Measurements from ENCODE around the gene GPC1.

GPC1 gene

GRCh38 chr2:240423788-240424191, 11.7 kb upstream of the GPC1 start:
- TF ChIP-seq, protein P1, sequence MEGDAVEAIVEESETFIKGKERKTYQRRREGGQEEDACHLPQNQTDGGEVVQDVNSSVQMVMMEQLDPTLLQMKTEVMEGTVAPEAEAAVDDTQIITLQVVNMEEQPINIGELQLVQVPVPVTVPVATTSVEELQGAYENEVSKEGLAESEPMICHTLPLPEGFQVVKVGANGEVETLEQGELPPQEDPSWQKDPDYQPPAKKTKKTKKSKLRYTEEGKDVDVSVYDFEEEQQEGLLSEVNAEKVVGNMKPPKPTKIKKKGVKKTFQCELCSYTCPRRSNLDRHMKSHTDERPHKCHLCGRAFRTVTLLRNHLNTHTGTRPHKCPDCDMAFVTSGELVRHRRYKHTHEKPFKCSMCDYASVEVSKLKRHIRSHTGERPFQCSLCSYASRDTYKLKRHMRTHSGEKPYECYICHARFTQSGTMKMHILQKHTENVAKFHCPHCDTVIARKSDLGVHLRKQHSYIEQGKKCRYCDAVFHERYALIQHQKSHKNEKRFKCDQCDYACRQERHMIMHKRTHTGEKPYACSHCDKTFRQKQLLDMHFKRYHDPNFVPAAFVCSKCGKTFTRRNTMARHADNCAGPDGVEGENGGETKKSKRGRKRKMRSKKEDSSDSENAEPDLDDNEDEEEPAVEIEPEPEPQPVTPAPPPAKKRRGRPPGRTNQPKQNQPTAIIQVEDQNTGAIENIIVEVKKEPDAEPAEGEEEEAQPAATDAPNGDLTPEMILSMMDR (conservative IDR thresholded peaks at IDR 0.05; ENCODE audit: low read depth, low read length), result no peak
- no peak overlapping the region for H3K4me3 ChIP-seq (ENCODE audit: low read length)
- DNase-seq (ENCODE audit: low read depth), result no peak

GRCh38 chr2:240424341-240425235, 10.9 kb upstream of the GPC1 start:
- no peak overlapping the region for H3K4me3 ChIP-seq (ENCODE audit: low read length)
- TF ChIP-seq, protein P1 (conservative IDR thresholded peaks at IDR 0.05; ENCODE audit: low read depth, low read length), result no peak
- no peak for DNase-seq (ENCODE audit: low read depth)

DNA sequence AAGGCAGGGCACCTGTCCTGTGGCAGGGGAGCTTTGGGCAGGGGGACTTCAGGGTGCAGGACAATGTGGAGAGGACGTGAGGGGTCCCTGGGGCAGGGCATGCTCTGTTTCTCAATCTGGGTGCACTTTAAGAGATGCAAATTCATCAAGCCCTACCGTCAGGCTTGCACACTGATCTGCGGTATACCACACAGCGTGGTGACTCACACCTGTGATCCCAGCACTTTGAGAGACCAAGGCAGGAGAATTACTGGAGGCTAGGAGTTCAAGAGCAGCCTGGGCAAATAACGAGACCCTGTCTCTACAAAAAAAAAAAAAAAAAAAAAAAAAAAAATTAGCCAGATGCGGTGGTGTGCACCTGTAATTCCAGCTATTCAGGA, 10.2 kb upstream of the GPC1 start:
- no peak for DNase-seq (ENCODE audit: low read depth)
- no peak overlapping the region for H3K4me3 ChIP-seq (ENCODE audit: low read length)
- TF ChIP-seq, protein P1 (conservative IDR thresholded peaks at IDR 0.05; ENCODE audit: low read depth, low read length), result no peak

DNA sequence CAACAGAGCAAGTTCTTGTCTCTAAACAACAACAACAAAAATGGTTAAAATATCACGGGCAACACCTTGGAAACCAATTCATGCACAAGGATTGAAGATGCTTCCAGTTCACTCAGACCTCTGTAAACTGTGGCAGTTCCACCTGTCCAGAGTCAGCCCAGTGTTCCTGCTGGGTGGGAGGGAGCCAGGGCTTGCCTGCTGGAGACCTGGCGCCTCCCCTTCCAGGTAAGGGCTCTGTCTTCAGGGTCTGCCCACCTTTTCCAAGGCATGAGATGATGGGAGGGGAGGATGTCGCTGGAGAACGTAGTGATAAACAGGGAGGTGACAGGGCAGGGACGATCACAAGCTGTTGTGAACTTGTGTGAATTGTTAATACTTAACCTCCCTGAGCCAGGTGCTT, 9.8 kb upstream of the GPC1 start:
- TF ChIP-seq, protein P1 (conservative IDR thresholded peaks at IDR 0.05; ENCODE audit: low read depth, low read length), result no peak
- H3K4me3 ChIP-seq (ENCODE audit: low read length), result no peak overlapping the region
- no peak for DNase-seq (ENCODE audit: low read depth)

GRCh38 chr2:240426845-240427721, 8.4 kb upstream of the GPC1 start:
- TF ChIP-seq, protein P1 (conservative IDR thresholded peaks at IDR 0.05; ENCODE audit: low read depth, low read length), result no peak
- DNase-seq (ENCODE audit: low read depth), result no peak

DNA sequence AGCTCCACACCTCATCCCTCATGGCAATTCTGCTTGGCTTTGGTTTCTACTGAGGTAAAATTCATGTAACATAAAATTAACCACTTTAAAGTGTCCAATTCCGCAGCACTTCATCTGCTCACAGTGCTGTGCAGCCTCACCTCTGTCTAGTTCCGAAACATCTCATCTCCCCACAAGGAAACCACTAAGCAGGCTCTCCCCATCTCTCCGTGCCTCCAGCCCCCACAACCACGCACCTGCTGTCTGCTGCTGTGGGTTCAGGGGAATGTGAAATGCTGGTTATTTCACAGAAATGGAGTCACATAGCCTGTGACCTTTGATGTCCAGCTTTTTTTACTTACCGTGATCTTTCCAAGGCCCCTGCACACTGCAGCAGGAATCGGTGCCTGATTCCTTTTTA, 7.7 kb upstream of the GPC1 start:
- no peak for DNase-seq (ENCODE audit: low read depth)
- H3K4me3 ChIP-seq (ENCODE audit: low read length), result no peak overlapping the region
- TF ChIP-seq, protein P1 (conservative IDR thresholded peaks at IDR 0.05; ENCODE audit: low read depth, low read length), result no peak

More at GRCh38 chr2:240426845-240427721, 8.4 kb upstream of the GPC1 start:
- H3K4me3 ChIP-seq (ENCODE audit: low read length), result no peak overlapping the region

Data from retinal pigment epithelial cell (primary cell).